Posterior vena cava (tissue), 2 donors: ENCODE measurements around the gene EIF4G3. TPM values are rescaled to one million over a fixed set of nuclear protein-coding genes. Genes with fewer than 3 reads are reported as not detected.

Experiments
- DNase-seq: peaks from one replicate; pipeline ENCODE4 v3.0.0-alpha.2; 2020; ENCODE audit warnings: low spot score
- intact Hi-C, 2 donors: fragments of 100-400 bp; cut with DNase I; formaldehyde crosslinking; loops; one replicate each; pipeline versions ENCODE4 v1.14.1 to v1.14.2; 2022 to 2023
- microRNA-seq, 2 donors: library from miRNA; unstranded; fragments of <30 nt; microRNA quantifications; one replicate each; pipeline ENCODE4 v1.2.0, GENCODE V29; 2020 to 2021; ENCODE audit warnings: borderline microRNAs expressed in 2 of 2
- total RNA-seq, 2 donors: library from RNA; stranded (reverse); fragmentation: NEBNext Ultra II Directional; extraction: Animal tissue kit (Norgen Biotek cat#: 25700); gene quantifications; one replicate each; pipeline ENCODE4 v1.2.1, GENCODE V29; 2021
- donor health status: DM: yes; HTN: yes; CAD: no.
- donor health status: DM: yes; HTN: yes; CAD: no.

EIF4G3 gene
- total RNA-seq, 2 donors from 2014 or later, result 54.7 to 56.6 TPM

DNA sequence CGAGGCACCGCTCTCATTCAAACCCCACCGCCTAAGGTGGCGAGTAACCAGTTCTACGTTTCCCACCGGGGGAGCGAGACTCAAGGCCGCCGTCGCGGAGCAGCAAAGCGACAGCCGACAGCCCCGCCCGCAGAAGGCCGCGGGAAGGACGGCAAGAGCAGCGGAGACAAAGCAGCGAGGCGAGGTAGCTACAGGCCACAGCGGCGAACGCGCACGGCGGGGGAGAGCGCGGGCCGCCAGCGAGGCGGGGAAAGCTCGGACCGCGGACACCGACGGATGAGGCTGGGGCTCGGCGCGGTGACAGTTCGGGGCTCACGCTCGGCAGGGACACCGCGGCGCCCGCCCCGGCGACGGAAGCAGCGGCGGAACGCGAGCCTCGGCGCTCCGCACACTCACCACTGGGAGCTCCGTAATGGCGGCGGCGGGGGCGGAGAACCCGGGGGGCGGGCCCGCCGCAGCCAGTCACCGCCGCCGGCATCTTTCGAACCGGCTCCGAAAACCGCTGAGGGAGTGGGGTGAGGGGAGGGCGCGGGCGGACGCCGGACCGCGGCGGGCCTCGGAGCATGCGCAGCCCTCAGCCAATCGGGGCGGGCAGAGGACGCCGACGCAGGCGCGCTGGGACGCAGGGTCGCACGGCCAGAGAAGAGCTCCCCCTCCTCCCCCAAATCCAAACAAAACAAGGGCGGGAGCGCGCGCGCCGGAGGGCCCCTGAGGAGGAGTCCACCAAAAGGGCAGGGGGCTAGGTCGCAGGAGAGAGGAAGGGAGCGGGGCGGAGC is 390.3 kb downstream of the EIF4G3 start:
- DNase-seq, result peak; percentile 98
- intact Hi-C loops, result loop anchor here in 1 of 2 donors (2.0 to 5.0 kb wide), 2 partner anchors 276 to 406 kb away; no protein-coding TSS in a partner anchor

DNA sequence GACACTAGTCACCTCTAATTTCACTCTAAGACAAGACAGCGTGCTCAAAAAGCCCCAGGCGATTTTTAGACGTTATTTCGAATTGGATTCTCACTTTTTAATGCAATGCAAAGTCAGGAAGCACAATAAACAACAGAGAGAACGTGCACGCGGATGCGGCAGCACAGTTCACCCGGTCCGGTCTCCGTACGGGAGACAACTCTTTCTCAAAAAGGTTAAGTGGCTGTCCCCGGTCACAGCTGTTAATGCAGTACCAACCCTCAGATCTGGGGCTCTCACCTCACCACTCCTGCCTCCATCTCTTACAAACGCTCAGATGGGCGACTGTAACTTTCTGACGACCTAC is 390.8 kb downstream of the EIF4G3 start:
- DNase-seq, result no peak
- intact Hi-C loops, result loop anchor here in 1 of 2 donors (2.0 to 5.0 kb wide), 2 partner anchors 277 to 406 kb away; no protein-coding TSS in a partner anchor

DNA sequence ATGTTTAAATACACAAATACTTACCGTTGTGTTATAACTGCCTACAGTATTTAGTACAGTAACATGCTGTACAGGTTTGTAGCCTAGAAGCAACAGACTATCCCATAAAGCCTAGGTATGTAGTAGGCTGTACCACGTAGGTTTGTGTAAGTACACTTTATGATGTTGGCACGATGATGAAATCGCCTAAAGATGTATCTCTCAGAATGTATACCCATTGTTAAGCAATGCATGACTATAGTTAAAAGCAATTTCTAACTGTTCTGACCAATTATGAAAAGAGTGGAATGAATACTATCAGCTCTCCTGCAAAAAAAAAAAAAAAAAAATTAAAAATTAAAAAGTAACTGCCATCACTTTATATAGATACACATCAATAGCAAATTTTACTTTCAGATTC is 401.0 kb downstream of the EIF4G3 start:
- no peak for DNase-seq
- intact Hi-C loops, result no loop called here

DNA sequence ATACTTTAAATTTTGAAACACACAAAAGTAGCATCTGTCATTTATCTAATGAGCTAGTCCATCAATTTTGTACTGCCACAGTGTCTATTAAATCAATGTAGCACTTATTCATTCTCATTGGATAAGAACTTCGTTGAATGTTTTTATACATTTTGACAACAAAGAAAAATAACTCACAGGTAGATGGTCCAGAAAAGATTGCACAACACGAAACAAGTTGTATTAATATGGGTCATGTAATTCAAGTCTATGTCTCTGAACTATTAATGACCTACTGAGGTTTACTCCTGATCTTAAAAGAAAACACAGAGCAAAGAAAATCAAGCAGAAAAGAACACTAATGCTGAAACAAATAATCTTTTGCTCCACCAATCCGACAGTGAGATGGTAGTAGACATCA is 404.9 kb downstream of the EIF4G3 start:
- no peak for DNase-seq
- intact Hi-C loops, result no loop called here

DNA sequence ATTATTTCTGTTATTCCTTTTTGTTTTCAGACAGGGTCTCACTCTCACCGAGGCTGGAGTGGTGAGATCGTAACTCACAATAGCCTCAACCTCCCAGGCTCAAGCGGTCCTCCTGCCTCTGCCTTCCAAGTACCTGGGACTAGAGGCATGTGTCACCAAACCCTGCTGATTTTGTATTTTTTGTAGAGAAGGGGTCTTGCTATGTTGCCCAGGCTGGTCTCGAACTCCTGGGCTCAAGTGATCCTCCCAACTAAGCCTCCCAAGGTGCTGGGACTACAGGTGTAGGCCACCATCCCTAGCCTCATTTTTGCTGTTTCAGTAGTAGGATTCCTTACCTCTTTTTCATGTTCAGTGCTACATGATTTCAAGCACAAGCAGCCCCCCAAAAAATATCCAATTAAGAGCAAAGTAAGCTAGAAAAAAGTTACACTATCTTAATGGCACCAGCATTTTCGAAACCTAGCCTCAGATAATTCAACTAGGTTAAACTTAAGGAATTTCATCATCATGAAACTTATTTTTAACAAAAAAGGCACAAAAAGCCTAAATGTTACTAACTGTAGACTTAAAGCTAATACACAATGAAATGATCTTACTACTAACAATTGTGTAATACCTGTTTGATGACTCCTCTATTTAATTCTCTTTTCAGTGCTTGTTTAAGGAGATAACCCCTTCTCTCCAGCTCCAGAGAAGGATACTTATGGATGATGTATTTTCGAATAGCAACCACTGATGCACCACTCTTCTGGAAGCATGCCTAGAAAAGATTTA is 406.2 kb downstream of the EIF4G3 start:
- DNase-seq, result no peak
- intact Hi-C loops, result no loop called here

DNA sequence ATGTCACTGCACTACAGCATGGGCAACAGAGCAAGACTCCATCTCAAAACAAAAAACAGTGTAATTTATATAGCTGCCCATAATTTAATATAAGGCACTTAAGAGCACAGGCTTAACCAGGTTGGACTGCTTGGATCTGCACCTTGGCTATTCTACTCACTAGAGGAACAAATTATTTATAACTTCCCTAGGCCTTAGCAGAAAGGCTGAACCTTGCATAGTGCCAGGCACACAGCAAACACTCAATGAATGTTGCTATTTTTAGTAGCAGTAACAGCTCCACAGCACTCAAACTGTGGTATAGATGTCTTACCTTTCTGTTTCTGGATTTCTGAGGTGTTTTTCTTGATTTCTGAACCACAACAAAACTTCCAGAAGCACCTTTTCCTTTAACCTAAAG is 409.4 kb downstream of the EIF4G3 start:
- no peak for DNase-seq
- intact Hi-C loops, result no loop called here

DNA sequence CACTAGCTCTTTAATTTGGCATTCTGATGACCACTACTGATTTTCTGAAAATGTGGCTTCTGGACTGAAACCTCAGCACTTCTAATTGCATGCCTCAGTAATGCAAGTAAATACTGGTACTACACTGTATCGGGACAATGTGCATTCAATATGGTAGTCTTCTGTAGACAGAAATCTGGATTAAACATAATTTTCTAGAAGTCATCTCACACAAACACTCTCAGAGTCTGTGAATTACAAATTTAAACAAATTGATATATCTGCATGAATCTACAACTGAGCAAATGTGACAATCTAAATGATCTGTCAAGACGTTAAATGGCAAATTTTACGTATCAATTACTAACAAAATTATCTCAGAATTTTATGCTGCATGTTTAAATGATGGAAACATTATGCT is 413.3 kb downstream of the EIF4G3 start:
- intact Hi-C loops, result no loop called here

DNA sequence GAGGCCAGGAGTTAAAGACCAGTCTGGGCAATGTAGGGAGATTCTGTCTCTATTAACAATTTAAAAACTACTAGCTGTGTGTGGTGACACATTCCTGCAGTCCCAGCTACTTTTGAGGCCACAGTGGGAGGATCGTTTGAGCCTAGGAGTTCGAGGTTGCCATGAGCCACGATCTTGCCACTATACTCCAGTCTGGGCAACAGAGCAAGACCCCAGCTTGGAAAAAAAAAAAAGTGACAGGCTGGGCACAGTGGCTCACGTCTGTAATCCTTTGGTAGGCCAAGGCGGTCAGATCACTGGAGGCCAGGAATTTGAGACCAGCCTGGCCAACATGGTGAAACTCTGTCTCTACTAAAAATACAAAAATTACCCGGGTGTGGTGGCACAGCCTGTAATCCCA is 416.4 kb downstream of the EIF4G3 start:
- no peak for DNase-seq
- intact Hi-C loops, result no loop called here

More for the DNA sequence above, 413.3 kb downstream of the EIF4G3 start:
- DNase-seq, result no peak

Small RNA genes lying within 50 kb of the gene (microRNA-seq; reads per million reads assigned to microRNA genes)
- 0 to 0.26 reads per million in 2 donors for gene MIR1256

Other genes with a start within 250 kb of the EIF4G3 start
- 100 to 1,000 TPM; 108 to 120 TPM for gene ECE1, start 113.6 kb upstream of the EIF4G3 start, total RNA-seq